ENCODE measurements around the gene HDAC9.
A peak's percentile ranks its signal among the peaks of the same experiment; 100 is the strongest.

DNA sequence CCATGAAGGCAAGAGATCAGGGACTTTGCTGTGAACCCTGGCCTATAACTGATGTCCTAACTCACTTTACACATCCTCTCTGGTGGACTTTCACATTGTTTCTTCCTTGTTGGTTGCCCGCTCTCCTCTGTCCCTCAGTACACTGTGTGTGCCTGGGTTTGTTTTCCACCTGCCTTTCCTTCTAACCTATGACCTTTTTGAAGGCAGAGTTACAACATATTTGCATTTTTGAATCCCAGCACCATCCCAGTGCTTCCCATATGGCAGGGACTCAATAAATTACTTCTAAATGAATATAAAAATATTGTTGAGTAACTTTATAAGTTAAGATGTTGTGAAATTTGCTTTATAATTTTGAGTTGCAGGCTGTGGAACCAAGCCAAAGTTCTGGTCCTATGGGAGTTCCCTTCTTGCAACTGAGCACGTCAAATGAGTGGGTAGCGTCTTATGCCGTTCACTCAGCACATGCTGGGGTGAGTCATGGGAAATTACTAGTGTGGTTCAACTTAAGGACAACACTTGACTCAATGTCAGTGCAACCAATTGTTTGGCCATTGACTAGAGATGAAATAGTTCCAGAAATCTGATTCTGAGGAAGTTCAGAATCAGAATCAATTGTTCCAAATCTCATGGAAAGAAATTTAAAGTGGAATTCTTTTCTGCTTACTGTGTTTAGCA is 370.9 kb downstream of the HDAC9 start:
- no peak for TF ChIP-seq EZH2 (IDR thresholded peaks at IDR 0.05)
- TF ChIP-seq POLR2A (IDR thresholded peaks at IDR 0.05; ENCODE audit: borderline replicate concordance, extremely low read depth, insufficient read depth, insufficient read length), result no peak
- TF ChIP-seq SIN3A (IDR thresholded peaks at IDR 0.05; ENCODE audit: low read depth), result no peak
- TF ChIP-seq, protein P1, sequence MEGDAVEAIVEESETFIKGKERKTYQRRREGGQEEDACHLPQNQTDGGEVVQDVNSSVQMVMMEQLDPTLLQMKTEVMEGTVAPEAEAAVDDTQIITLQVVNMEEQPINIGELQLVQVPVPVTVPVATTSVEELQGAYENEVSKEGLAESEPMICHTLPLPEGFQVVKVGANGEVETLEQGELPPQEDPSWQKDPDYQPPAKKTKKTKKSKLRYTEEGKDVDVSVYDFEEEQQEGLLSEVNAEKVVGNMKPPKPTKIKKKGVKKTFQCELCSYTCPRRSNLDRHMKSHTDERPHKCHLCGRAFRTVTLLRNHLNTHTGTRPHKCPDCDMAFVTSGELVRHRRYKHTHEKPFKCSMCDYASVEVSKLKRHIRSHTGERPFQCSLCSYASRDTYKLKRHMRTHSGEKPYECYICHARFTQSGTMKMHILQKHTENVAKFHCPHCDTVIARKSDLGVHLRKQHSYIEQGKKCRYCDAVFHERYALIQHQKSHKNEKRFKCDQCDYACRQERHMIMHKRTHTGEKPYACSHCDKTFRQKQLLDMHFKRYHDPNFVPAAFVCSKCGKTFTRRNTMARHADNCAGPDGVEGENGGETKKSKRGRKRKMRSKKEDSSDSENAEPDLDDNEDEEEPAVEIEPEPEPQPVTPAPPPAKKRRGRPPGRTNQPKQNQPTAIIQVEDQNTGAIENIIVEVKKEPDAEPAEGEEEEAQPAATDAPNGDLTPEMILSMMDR (IDR thresholded peaks at IDR 0.05 in 2 of 3, conservative IDR thresholded peaks at IDR 0.05 in 1 of 3; ENCODE audit: borderline replicate concordance in 1 of 3, insufficient read depth in 1 of 3, low read depth in 2 of 3, low read length in 2 of 3), result no peak
- TF ChIP-seq, protein P2, sequence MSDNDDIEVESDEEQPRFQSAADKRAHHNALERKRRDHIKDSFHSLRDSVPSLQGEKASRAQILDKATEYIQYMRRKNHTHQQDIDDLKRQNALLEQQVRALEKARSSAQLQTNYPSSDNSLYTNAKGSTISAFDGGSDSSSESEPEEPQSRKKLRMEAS (IDR thresholded peaks at IDR 0.05), result peak; percentile 83
- no peak for TF ChIP-seq YY1 (IDR thresholded peaks at IDR 0.05; ENCODE audit: extremely low read depth, insufficient replicate concordance, low read depth, low read length)
